Neuron (in vitro differentiated cells): ENCODE results near the gene METTL6.
A peak's percentile ranks its signal among the peaks of the same experiment; 100 is the strongest.
"Not testable (repeated sequence)": the region's sequence is repeated elsewhere in the genome, so short reads cannot be mapped to it uniquely, and the experiment has no call there.

ENCODE experiments used
- H2AFZ ChIP-seq: one replicate; pipeline ENCODE4 v1.6.1; 2013; ENCODE audit warnings: low read depth, mild to moderate bottlenecking, inconsistent platforms, low read length, moderate library complexity
- H3K27me3 ChIP-seq: one replicate; pipeline ENCODE4 v1.6.1; 2013; ENCODE audit warnings: low read length; ENCODE audit not compliant: insufficient read depth
- H3K36me3 ChIP-seq: one replicate; pipeline ENCODE4 v1.6.1; 2013; ENCODE audit warnings: low read length; ENCODE audit not compliant: insufficient read depth
- H3K4me1 ChIP-seq: one replicate; pipeline ENCODE4 v1.6.1; 2013; ENCODE audit warnings: low read length; ENCODE audit not compliant: insufficient read depth
- H3K4me3 ChIP-seq: 2 replicates; pipeline ENCODE4 v1.5.1; 2013; ENCODE audit warnings: mild to moderate bottlenecking, low read length, moderate library complexity
- H3K9me3 ChIP-seq: one replicate; pipeline ENCODE4 v1.6.1; 2013; ENCODE audit warnings: low read length

METTL6 gene

GRCh38 chr3:15386654-15386955, 40.7 kb downstream of the METTL6 start:
- not testable (repeated sequence) for H3K36me3 ChIP-seq, H3K4me3 ChIP-seq, H2AFZ ChIP-seq, H3K4me1 ChIP-seq, H3K27me3 ChIP-seq
- H3K9me3 ChIP-seq: peaks cover 11% of the 10 kb centered on the region

GRCh38 chr3:15385901-15386653, 41.3 kb downstream of the METTL6 start:
- H3K36me3 ChIP-seq: no peaks in the 10 kb centered on the region
- H3K9me3 ChIP-seq: peaks cover 10% of the 10 kb centered on the region
- H3K27me3 ChIP-seq: no peaks in the 10 kb centered on the region
- H3K4me3 ChIP-seq: no peak overlapping the region
- H3K4me1 ChIP-seq: no peaks in the 10 kb centered on the region
- H2AFZ ChIP-seq: no peak overlapping the region

- H2AFZ ChIP-seq, H3K27me3 ChIP-seq: not testable (repeated sequence)
Measured at GRCh38 chr3:15385238-15385695, 42.1 kb downstream of the METTL6 start.

GRCh38 chr3:15384510-15385237, 42.7 kb downstream of the METTL6 start:
- no peaks in the 10 kb centered on the region for H3K27me3 ChIP-seq
- H3K4me1 ChIP-seq: no peaks in the 10 kb centered on the region
- H3K4me3 ChIP-seq: no peak overlapping the region
- H3K36me3 ChIP-seq: no peaks in the 10 kb centered on the region
- no peak overlapping the region for H2AFZ ChIP-seq
- peaks cover 7% of the 10 kb centered on the region for H3K9me3 ChIP-seq

More at GRCh38 chr3:15385238-15385695, 42.1 kb downstream of the METTL6 start:
- not testable (repeated sequence) for H3K36me3 ChIP-seq, H3K4me3 ChIP-seq, H3K9me3 ChIP-seq, H3K4me1 ChIP-seq

- Histone ChIP-seq H3K27me3 (no peaks in the 10 kb centered on the region), H2AFZ (no peak overlapping the region), H3K4me1 (no peaks in the 10 kb centered on the region), H3K4me3 (no peak overlapping the region), H3K36me3 (no peaks in the 10 kb centered on the region), H3K9me3 (peaks cover 7% of the 10 kb centered on the region)
Measured at GRCh38 chr3:15382405-15382923, 44.9 kb downstream of the METTL6 start.

GRCh38 chr3:15380980-15381890, 46.1 kb downstream of the METTL6 start:
- Histone ChIP-seq H3K4me3 (no peak overlapping the region), H3K36me3 (no peaks in the 10 kb centered on the region), H2AFZ (no peak overlapping the region), H3K4me1 (no peaks in the 10 kb centered on the region), H3K27me3 (no peaks in the 10 kb centered on the region), H3K9me3 (peaks cover 3% of the 10 kb centered on the region)

- Histone ChIP-seq H3K9me3 (no peaks in the 10 kb centered on the region), H2AFZ (peak overlapping the region; percentile 90), H3K4me1 (no peaks in the 10 kb centered on the region), H3K27me3 (no peaks in the 10 kb centered on the region), H3K36me3 (no peaks in the 10 kb centered on the region), H3K4me3 (peak overlapping the region; percentile 34)
Measured at GRCh38 chr3:15377961-15378791, 49.2 kb downstream of the METTL6 start.

GRCh38 chr3:15375461-15376000, 51.8 kb downstream of the METTL6 start:
- Histone ChIP-seq H3K36me3 (no peaks in the 10 kb centered on the region), H3K4me3 (no peak overlapping the region), H3K27me3 (no peaks in the 10 kb centered on the region), H3K9me3 (no peaks in the 10 kb centered on the region), H3K4me1 (no peaks in the 10 kb centered on the region), H2AFZ (no peak overlapping the region)

GRCh38 chr3:15372918-15373317, 54.4 kb downstream of the METTL6 start:
- Histone ChIP-seq H3K36me3 (no peaks in the 10 kb centered on the region), H3K27me3 (no peaks in the 10 kb centered on the region), H3K4me1 (no peaks in the 10 kb centered on the region), H3K9me3 (no peaks in the 10 kb centered on the region), H3K4me3 (no peak overlapping the region), H2AFZ (no peak overlapping the region)

- no peaks in the 10 kb centered on the region for H3K36me3 ChIP-seq
- H2AFZ ChIP-seq: no peak overlapping the region
- no peaks in the 10 kb centered on the region for H3K9me3 ChIP-seq
- no peaks in the 10 kb centered on the region for H3K4me1 ChIP-seq
- H3K27me3 ChIP-seq: no peaks in the 10 kb centered on the region
- no peak overlapping the region for H3K4me3 ChIP-seq
Measured at GRCh38 chr3:15368561-15369135, 58.7 kb downstream of the METTL6 start.

- H2AFZ ChIP-seq: no peak overlapping the region
- H3K4me3 ChIP-seq: no peak overlapping the region
- no peaks in the 10 kb centered on the region for H3K9me3 ChIP-seq
- peaks cover under 1% of the 10 kb centered on the region for H3K4me1 ChIP-seq
- H3K36me3 ChIP-seq: no peaks in the 10 kb centered on the region
- H3K27me3 ChIP-seq: no peaks in the 10 kb centered on the region
Measured at GRCh38 chr3:15367059-15367458, 60.3 kb downstream of the METTL6 start.

- not testable (repeated sequence) for H3K27me3 ChIP-seq, H3K9me3 ChIP-seq, H3K36me3 ChIP-seq, H2AFZ ChIP-seq, H3K4me3 ChIP-seq
- H3K4me1 ChIP-seq: peaks cover 11% of the 10 kb centered on the region
Measured at GRCh38 chr3:15364078-15364477, 63.3 kb downstream of the METTL6 start.
